EH (cell line): ENCODE data around the gene MADD.
A peak's percentile ranks its signal among the peaks of the same experiment; 100 is the strongest.
"Not testable (repeated sequence)": the region's sequence is repeated elsewhere in the genome, so short reads cannot be mapped to it uniquely, and the experiment has no call there.

Experiments used
- DNase-seq: peaks from one replicate; pipeline ENCODE4 v3.0.0-alpha.2; 2015; ENCODE audit warnings: low read depth

The MADD gene

GRCh38 chr11:47274495-47275235, 4.7 kb downstream of the MADD start:
- DNase-seq = no peak

DNA sequence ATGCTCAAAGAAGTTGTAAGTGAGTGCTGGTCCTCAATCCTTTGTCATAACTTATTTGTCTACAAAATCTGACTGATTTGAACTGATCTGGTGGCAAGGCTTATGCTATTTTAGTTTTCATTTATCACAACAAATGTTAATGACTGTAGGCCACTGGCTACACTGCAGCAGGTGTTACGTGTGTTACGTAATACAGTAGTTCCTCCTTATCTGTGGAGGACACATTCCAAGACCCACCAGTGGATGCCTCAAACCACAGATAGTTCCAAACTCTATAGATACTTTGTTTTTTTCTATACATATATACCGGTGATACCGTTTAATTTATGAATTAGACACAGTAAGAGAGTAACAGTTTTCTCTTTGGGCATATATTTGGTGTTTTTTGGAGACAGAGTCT, 7.0 kb downstream of the MADD start:
- DNase-seq = no peak

GRCh38 chr11:47278058-47278457, 8.1 kb downstream of the MADD start:
- no peak for DNase-seq

DNA sequence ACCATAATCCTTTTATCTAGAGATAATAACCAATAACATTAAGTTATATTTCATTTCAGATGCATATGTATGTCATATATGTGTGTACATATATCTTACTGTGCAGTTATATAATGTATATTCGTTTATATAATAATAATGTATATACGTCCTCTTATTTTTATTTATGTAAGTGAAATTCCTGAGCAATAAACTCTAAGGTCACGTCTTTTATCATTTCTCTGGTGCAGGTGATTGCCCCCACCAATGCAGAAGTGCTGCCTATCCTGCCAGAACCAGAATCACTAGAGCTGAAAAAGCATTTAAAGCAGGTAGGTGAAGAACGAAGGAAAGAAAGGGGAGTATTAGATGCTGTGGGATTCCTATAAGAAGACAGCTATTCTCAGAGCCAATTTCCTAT, 8.8 kb downstream of the MADD start:
- DNase-seq = no peak

GRCh38 chr11:47280099-47280498, 10.2 kb downstream of the MADD start:
- DNase-seq = no peak

GRCh38 chr11:47280860-47281259, 10.9 kb downstream of the MADD start:
- no peak for DNase-seq

DNA sequence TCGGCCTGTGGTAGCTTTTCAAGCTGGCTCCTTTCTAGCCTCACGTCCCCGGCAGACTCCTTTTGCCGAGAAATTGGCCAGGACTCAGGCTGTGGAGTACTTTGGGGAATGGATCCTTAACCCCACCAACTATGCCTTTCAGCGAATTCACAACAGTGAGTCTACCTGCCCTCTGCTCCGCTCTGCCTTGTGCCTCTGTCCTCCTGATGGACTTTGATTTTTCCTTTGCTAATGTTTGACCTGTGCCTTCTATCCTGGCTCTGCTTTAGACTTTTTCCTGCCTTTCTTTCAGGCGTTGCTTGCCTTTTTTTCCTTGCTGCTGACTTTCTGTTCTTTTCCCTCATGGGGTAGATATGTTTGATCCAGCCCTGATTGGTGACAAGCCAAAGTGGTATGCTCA, 12.5 kb downstream of the MADD start:
- DNase-seq = no peak

DNA sequence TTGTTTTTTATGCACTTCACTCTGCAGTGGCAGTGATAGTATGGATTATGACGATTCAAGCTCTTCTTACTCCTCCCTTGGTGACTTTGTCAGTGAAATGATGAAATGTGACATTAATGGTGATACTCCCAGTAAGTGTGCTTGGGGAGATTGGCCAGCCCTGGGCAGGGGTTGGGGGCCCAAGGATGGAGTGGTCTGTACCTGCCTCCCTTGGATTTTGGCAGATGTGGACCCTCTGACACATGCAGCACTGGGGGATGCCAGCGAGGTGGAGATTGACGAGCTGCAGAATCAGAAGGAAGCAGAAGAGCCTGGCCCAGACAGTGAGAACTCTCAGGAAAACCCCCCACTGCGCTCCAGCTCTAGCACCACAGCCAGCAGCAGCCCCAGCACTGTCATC, 14.2 kb downstream of the MADD start:
- no peak for DNase-seq

GRCh38 chr11:47285969-47286770, 16.2 kb downstream of the MADD start:
- no peak for DNase-seq

DNA sequence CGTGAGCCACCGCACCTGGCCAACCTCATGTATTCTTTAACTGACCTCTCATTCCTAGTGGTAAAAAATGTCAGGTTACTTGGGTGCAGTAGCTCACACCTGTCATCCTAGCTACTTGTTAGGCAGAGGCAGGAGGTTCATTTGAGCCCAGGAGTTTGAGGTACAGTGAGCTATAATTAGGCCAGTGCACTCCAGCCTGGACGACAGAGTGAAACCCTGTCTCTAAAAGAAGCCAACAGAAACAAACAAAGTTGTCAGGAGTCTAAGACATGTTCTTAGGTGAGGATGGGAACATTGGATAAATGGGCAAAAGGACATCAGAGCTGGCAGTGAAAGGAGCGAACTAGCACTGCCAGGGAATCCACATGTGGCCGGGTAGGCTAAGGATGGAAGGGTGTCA, 18.1 kb downstream of the MADD start:
- DNase-seq = no peak

DNA sequence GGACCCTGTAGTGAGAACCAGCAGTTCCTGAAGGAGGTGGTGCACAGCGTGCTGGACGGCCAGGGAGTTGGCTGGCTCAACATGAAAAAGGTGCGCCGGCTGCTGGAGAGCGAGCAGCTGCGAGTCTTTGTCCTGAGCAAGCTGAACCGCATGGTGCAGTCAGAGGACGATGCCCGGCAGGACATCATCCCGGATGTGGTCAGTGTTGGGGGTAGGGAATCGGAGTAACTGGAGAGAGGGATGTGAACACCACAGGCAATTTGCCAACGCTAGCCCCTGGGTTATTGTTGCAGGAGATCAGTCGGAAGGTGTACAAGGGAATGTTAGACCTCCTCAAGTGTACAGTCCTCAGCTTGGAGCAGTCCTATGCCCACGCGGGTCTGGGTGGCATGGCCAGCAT, 19.9 kb downstream of the MADD start:
- DNase-seq = no peak

DNA sequence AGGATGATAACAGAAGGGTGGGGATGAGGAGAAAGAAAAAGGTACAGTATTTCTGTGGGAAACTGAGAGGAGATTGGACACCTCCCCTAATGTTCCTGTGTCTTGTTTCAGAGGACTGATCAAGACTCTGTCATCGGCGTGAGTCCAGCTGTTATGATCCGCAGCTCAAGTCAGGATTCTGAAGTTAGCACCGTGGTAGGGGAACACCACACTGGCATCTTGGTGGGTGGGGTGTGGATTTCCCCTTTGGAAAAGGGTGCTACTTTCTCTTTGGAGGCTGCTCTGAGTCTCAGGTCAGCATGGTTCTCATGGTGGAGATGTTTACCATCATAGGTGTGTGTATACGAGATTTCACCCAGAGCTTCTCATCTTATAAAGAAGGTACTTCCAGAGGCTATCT, 25.5 kb downstream of the MADD start:
- no peak for DNase-seq

GRCh38 chr11:47296045-47296444, 26.1 kb downstream of the MADD start:
- DNase-seq = no peak

- no peak for DNase-seq
Measured at GRCh38 chr11:47299078-47299477, 29.1 kb downstream of the MADD start.

GRCh38 chr11:47302853-47303252, 32.9 kb downstream of the MADD start:
- no peak for DNase-seq

GRCh38 chr11:47305734-47306483, 36.0 kb downstream of the MADD start:
- peak; percentile 78 for DNase-seq

DNA sequence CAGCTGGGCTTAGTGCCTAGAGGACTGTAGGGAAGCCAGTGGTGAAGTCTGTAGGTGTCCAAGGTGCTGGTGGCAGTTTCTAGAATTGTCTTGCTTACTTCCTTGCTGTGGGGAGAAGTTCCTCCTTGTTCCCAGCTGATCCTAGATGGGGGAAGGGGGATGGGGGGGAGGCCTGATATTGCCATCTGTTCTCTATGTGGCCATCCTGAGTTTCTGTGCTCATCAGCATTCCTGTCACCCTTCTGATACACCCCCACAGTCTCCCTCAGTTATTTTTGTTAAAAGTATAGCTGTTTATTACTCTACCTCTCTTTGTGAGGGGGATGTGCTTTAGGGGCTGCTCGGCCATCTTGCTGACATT, 36.5 kb downstream of the MADD start:
- no peak for DNase-seq

- DNase-seq = no peak
Measured at GRCh38 chr11:47308050-47308823, 38.3 kb downstream of the MADD start.

- peak; percentile 83 for DNase-seq
Measured at GRCh38 chr11:47314992-47315391, 45.1 kb downstream of the MADD start.

DNA sequence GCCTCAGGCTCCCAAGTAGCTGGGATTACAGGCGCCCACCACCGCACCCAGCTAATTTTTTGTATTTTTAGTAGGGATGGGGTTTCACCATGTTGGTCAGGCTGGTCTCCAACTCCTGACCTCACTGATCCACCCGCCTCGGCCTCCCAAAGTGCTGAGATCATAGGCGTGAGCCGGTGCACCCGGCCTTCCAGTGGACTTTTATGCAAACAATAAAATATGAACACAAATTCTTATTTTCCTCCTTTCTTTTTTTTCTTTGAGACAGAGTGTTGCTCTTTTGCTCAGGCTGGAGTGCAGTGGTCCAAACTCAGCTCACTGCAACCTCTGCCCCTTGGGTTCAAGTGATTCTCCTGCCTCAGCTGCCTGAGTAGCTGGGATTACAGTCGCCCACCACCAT, 46.6 kb downstream of the MADD start:
- DNase-seq = not testable (repeated sequence)

- no peak for DNase-seq
Measured at GRCh38 chr11:47317064-47317828, 47.3 kb downstream of the MADD start.
